HS-27A (cell line): ENCODE results near the gene PLCH1.

Experiments
- DNase-seq: peaks from one replicate; pipeline ENCODE4 v3.0.0-alpha.2; 2012; ENCODE audit warnings: low read depth, missing footprints

PLCH1 gene

GRCh38 chr3:155481591-155481990 is 263.3 kb downstream of the PLCH1 start:
- DNase-seq, result no peak

GRCh38 chr3:155481089-155481488 is 263.8 kb downstream of the PLCH1 start:
- DNase-seq, result no peak

- no peak for DNase-seq
Measured at GRCh38 chr3:155465664-155466063, 279.2 kb downstream of the PLCH1 start.

- no peak for DNase-seq
Measured at GRCh38 chr3:155462672-155463071, 282.2 kb downstream of the PLCH1 start.

GRCh38 chr3:155457591-155457990 is 287.3 kb downstream of the PLCH1 start:
- DNase-seq, result no peak

- no peak for DNase-seq
Measured at GRCh38 chr3:155455765-155456164, 289.1 kb downstream of the PLCH1 start.

GRCh38 chr3:155453512-155453911 is 291.4 kb downstream of the PLCH1 start:
- DNase-seq, result no peak

GRCh38 chr3:155449613-155450267 is 295.1 kb downstream of the PLCH1 start:
- DNase-seq, result no peak

GRCh38 chr3:155448531-155448930 is 296.3 kb downstream of the PLCH1 start:
- DNase-seq, result no peak

GRCh38 chr3:155446366-155446765 is 298.5 kb downstream of the PLCH1 start:
- DNase-seq, result no peak

GRCh38 chr3:155444771-155445170 is 300.1 kb downstream of the PLCH1 start:
- no peak for DNase-seq

- no peak for DNase-seq
Measured at GRCh38 chr3:155443815-155444214, 301.1 kb downstream of the PLCH1 start.

- no peak for DNase-seq
Measured at GRCh38 chr3:155442072-155442471, 302.8 kb downstream of the PLCH1 start.

- DNase-seq, result no peak
Measured at GRCh38 chr3:155441506-155441905, 303.4 kb downstream of the PLCH1 start.

- DNase-seq, result no peak
Measured at GRCh38 chr3:155441026-155441425, 303.8 kb downstream of the PLCH1 start.

GRCh38 chr3:155435821-155436220 is 309.1 kb downstream of the PLCH1 start:
- DNase-seq, result no peak

GRCh38 chr3:155431856-155432570 is 312.9 kb downstream of the PLCH1 start:
- DNase-seq, result no peak

GRCh38 chr3:155428563-155428962 is 316.3 kb downstream of the PLCH1 start:
- no peak for DNase-seq

- DNase-seq, result no peak
Measured at GRCh38 chr3:155426524-155427230, 318.2 kb downstream of the PLCH1 start.

- DNase-seq, result no peak
Measured at GRCh38 chr3:155425396-155425795, 319.5 kb downstream of the PLCH1 start.

GRCh38 chr3:155424323-155424710 is 320.6 kb downstream of the PLCH1 start:
- DNase-seq, result no peak

- no peak for DNase-seq
Measured at GRCh38 chr3:155423526-155424322, 321.1 kb downstream of the PLCH1 start.
